GM12878 (cell line): ENCODE results near the gene AGAP1.

Experiments used
- CHD4 ChIP-seq: fragments of 200-600 bp; sonication (generic); IDR thresholded peaks from 2 replicates; pipeline ENCODE4 v1.6.1; 2016; ENCODE audit warnings: mild to moderate bottlenecking
- ELK1 ChIP-seq: IDR thresholded peaks from 2 replicates; pipeline ENCODE4 v1.6.1; 2012; ENCODE audit warnings: low read depth, low read length, improper control_type of control experiment
- GABPA ChIP-seq: IDR thresholded peaks from 2 replicates; pipeline ENCODE4 v1.6.1; 2014; ENCODE audit warnings: antibody characterized with exemption, low read depth, mild to moderate bottlenecking, inconsistent platforms
- MEF2A ChIP-seq: IDR thresholded peaks from 2 replicates; pipeline ENCODE4 v1.6.1; 2011; ENCODE audit warnings: low read depth, mild to moderate bottlenecking, low read length, moderate library complexity; ENCODE audit not compliant: insufficient read depth
- MTA3 ChIP-seq: IDR thresholded peaks from 2 replicates; pipeline ENCODE4 v1.6.1; 2012; ENCODE audit warnings: low read length, inconsistent platforms, borderline replicate concordance
- MXI1 ChIP-seq: fragments of 150-350 bp; IDR thresholded peaks from 2 replicates; pipeline ENCODE4 v1.6.1; 2011; ENCODE audit warnings: low read depth, mild to moderate bottlenecking, inconsistent platforms, low read length, improper control_type of control experiment
- NFIC ChIP-seq: IDR thresholded peaks from 2 replicates; pipeline ENCODE4 v1.6.1; 2012; ENCODE audit warnings: low read depth, mild to moderate bottlenecking, inconsistent platforms, low read length, moderate library complexity
- NR2C2 ChIP-seq: IDR thresholded peaks from 2 replicates; pipeline ENCODE4 v1.6.1; 2011; ENCODE audit warnings: borderline replicate concordance, low read depth; ENCODE audit not compliant: control insufficient read depth, insufficient read length
- POLR2AphosphoS2 ChIP-seq: IDR thresholded peaks from 2 replicates; pipeline ENCODE4 v1.6.1; 2011; ENCODE audit warnings: low read depth, mild to moderate bottlenecking, low read length, improper control_type of control experiment, moderate library complexity
- POLR2AphosphoS5 ChIP-seq: IDR thresholded peaks from 2 replicates; pipeline ENCODE4 v1.6.1; 2011; ENCODE audit warnings: mild to moderate bottlenecking, low read length, inconsistent platforms
- RELA ChIP-seq: fragments of 450-650 bp; IDR thresholded peaks from 2 replicates; pipeline ENCODE4 v1.8.0; 2014; ENCODE audit warnings: borderline replicate concordance; ENCODE audit not compliant: partially characterized antibody
- SUZ12 ChIP-seq: fragments of 200-600 bp; sonication (generic); IDR thresholded peaks from one replicate; pipeline ENCODE4 v1.6.1; 2018; ENCODE audit warnings: antibody characterized with exemption, mild to moderate bottlenecking; ENCODE audit not compliant: unreplicated experiment
- TF ChIP-seq, protein P1 (sequence below), 3 experiments: IDR thresholded peaks in 2 of 3; conservative IDR thresholded peaks in 1 of 3; 2 replicates each; pipeline ENCODE4 v1.5.1; 2011; ENCODE audit warnings: low read depth in 3 of 3, low read length in 3 of 3, mild to moderate bottlenecking in 3 of 3, control low read depth in 2 of 3, moderate library complexity in 2 of 3, inconsistent platforms in 1 of 3, mixed read lengths in 1 of 3; ENCODE audit not compliant: control insufficient read depth in 2 of 3, insufficient read depth in 1 of 3; ENCODE audit errors: extremely low read depth in 1 of 3

GRCh38 chr2:236016496-236016895 lies 522.7 kb downstream of the AGAP1 start:
- TF ChIP-seq, protein P1, sequence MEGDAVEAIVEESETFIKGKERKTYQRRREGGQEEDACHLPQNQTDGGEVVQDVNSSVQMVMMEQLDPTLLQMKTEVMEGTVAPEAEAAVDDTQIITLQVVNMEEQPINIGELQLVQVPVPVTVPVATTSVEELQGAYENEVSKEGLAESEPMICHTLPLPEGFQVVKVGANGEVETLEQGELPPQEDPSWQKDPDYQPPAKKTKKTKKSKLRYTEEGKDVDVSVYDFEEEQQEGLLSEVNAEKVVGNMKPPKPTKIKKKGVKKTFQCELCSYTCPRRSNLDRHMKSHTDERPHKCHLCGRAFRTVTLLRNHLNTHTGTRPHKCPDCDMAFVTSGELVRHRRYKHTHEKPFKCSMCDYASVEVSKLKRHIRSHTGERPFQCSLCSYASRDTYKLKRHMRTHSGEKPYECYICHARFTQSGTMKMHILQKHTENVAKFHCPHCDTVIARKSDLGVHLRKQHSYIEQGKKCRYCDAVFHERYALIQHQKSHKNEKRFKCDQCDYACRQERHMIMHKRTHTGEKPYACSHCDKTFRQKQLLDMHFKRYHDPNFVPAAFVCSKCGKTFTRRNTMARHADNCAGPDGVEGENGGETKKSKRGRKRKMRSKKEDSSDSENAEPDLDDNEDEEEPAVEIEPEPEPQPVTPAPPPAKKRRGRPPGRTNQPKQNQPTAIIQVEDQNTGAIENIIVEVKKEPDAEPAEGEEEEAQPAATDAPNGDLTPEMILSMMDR (IDR thresholded peaks at IDR 0.05 in 2 of 3, conservative IDR thresholded peaks at IDR 0.05 in 1 of 3; ENCODE audit: control insufficient read depth in 2 of 3, extremely low read depth in 1 of 3, insufficient read depth in 1 of 3, low read depth in 3 of 3, low read length in 3 of 3): no peak
- TF ChIP-seq ELK1 (no peak), MXI1 (no peak), CHD4 (no peak), GABPA (no peak), MEF2A (no peak), NR2C2 (no peak), SUZ12 (no peak), RELA (no peak), POLR2AphosphoS5 (no peak), POLR2AphosphoS2 (no peak), MTA3 (no peak), NFIC (no peak)
